DMS114 treated with DMSO at 0.1 percent for 48 hours (cell line): ENCODE results near the gene MUC5B.
A peak's percentile ranks its signal among the peaks of the same experiment; 100 is the strongest.

Source experiments
- DNase-seq: peaks from one replicate; lab custom pipeline; 2025; ENCODE audit not compliant: unreplicated experiment; lab: John Stamatoyannopoulos, UW

Gene MUC5B

GRCh38 chr11:1307163-1307870, 84.5 kb downstream of the MUC5B start:
- no peak for DNase-seq

DNA sequence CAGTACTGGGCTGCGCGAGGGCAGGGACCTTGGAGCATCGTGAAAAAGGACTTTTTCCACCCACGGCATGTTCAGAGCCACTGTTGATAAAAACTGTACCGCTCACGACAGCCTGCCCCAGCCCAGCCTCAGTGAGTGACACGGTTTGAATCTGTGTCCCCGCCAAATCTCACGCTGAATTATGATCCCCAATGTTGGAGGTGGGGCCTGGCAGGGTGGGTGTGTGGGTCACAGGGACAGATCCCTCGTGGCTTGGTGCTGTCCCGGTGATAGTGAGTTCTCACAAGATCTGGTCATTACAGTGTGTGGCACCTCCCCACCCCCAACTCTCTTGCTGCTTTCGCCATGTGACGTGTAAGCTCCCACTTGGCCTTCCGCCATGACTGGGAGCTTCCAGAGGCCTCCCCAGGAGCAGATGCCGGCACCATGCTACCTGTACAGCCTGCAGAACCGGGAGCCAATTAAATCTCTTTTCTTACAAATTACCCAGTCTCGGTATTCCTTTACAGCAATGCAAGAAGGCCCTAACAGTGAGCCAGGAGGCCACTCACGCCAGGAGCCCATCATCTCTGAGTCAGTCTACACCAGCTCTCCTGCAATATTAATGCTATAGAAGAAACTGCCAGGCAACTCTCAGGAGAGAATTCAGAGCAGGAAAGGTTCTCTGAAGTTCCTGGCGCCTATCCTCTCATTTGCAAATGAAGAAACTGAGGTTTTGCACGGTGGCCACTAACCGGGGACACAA, 85.3 kb downstream of the MUC5B start:
- no peak for DNase-seq

DNA sequence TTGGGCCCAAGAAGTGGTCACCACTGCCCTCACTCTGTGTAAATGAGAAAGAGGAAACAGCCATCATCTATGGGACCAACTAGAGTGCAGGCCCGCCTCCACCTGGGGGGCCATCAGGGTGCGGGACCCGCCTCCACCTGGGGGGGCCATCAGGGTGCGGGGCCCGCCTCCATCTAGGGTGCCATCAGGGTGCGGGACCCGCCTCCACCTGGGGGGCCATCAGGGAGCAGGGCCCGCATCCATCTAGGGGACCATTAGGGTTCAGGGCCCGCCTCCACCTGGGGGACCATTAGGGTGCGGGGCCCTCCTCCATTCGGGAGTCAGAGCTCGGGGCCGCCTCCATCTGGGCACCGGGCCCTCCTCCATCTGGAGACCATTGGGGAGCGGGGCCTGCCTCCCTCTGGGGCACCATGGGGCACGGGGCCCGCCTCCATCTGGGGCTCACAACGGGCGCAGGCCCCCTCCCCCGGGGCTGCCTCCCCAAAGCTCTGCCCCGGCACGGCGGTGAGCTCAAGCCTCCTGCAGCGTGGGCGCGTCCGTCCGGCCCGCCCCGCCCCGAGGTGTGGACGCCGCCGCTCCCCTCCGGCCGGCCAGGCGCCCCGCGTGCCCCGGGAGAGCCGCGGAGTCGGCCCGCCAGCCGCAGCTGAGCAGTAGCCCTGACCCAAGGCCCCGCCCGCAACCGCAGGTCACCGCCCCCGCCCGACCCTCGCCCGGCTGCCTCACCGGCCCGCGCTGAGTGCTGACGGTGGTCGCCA, 86.1 kb downstream of the MUC5B start:
- no peak for DNase-seq

- DNase-seq: peak; percentile 66
Measured at GRCh38 chr11:1309498-1310317, 86.8 kb downstream of the MUC5B start, which contains the start of gene TOLLIP. Gene TOLLIP (minus strand): TSS chr11:1309632. CDS start chr11:1309498, 134 bp downstream.

DNA sequence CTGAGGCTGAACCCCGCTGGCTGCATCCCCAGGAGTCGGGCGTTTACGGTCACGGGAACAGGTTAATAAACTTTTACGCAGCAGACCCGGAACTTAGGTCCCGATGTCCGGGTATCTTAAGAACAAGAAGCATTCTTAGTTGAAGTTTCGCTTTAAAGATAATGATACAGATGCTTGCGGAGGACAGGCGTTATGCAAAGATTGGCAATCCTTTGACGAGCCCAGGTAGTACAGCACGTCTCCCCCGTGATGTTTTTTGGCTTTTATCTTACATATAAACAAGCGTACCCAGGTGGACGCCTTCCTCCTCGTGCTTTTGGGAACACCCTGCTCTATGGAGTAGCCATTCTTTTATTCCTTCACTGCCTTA, 87.4 kb downstream of the MUC5B start:
- no peak for DNase-seq

- no peak for DNase-seq
Measured at GRCh38 chr11:1310772-1311468, 88.1 kb downstream of the MUC5B start.
